Measurements from ENCODE around the gene RFNG. TPM values are rescaled to one million over a fixed set of nuclear protein-coding genes. Genes with fewer than 3 reads are reported as not detected.

RFNG gene
- total and polyA plus RNA-seq, 2 donors (not counting 1 experiment from before 2014, with no cell fraction given): 30.1 to 44.5 TPM

DNA sequence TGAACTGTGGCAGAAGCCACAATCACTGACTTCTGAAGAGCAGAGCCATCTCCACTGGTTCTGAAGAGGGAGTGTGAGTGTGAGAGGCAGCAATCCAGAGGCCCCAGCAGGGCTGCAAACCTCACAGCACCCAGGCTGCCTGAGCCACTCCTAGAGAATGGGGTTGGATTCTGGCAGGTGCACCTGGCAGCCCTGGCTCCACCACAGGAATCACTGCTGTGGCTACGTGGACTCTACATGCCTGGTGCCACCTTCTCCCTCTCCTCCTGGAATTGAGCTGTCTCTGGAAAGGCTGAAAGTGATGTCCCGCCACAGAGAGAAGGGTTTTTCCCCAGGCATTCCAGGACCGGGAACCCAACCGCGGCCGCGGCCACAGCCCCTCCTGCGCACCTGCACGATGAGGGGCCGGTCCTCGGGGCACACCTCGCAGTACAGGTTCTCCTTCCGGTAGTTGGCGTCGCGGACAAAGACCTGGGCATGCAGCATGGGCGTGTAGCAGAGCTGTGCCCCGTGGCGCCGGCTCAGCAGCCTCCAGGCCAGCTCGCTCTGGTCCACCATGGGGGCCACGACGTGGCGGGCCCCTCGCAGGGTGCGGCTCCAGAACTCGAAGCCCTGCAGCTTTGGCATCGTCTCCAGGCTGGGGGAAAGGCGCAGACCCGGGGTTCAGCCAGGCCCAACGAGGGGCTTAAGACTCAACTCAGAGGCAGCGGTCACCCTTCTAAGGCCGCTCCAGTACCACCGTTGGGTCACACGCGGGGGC, 13.0 kb upstream of the RFNG start:
- Mint-ChIP-seq H3K27ac (peak overlapping the region; percentile 53), H3K4me1 (peaks cover 15% of the 10 kb centered on the region), H3K27me3 (no peaks in the 10 kb centered on the region), H3K4me3 (peak overlapping the region; percentile 69), H3K9me3 (ENCODE audit: insufficient read depth) (no peaks in the 10 kb centered on the region)
- H3K4me3 ChIP-seq (ENCODE audit: control extremely low read depth in 1 of 5, extremely low read depth in 1 of 5, insufficient read depth in 1 of 5, low read depth in 2 of 5, low read length in 4 of 5): peak overlapping the region; percentile 18 to 76 (median 64)
- 55% methylated on average over 36 of the region's 36 CpGs for WGBS (ENCODE audit: insufficient coverage)
- CTCF ChIA-PET: interaction anchor here (1.1 to 1.3 kb wide), 2 partner anchors 27 to 41 kb away, joined by 3 to 4 read pairs; partner anchors contain the start of gene DCXR
- H2AFZ ChIP-seq (ENCODE audit: insufficient read depth, low read depth, low read length, poor library complexity, severe bottlenecking): peak overlapping the region; percentile 100
- POLR2A ChIA-PET: interaction anchor here (0.6 to 1.3 kb wide), 3 partner anchors 11 to 85 kb away, joined by 3 to 4 read pairs (median 4); partner anchors contain the start of gene DCXR
- intact Hi-C loops (cut with micrococcal nuclease): loop anchor here (1.0 kb wide), 1 partner anchor 34 kb away; the partner anchor contains the start of gene FASN
- peaks cover 0 to 20% of the 10 kb centered on the region in 2 experiments for H3K36me3 ChIP-seq (replicated peaks in 1 of 2; ENCODE audit: control extremely low read depth in 1 of 2, control insufficient read depth in 1 of 2, extremely low read depth in 1 of 2, insufficient read depth in 2 of 2, low read length in 1 of 2)
- no peaks in the 10 kb centered on the region for H3K9me3 ChIP-seq (ENCODE audit: control extremely low read depth in 1 of 3, control insufficient read depth in 2 of 3, insufficient read depth in 1 of 3, low read length in 2 of 3)
- peaks cover 8% of the 10 kb centered on the region for H4K20me1 ChIP-seq (ENCODE audit: control insufficient read depth, insufficient read depth, low read length, poor library complexity, severe bottlenecking)
- H3K27ac ChIP-seq (ENCODE audit: low read length in 2 of 2): peak overlapping the region in 1 of 2 donors; percentile 73
- peak overlapping the region; percentile 85 for H3K4me2 ChIP-seq (replicated peaks; ENCODE audit: low read depth, low read length, poor library complexity, severe bottlenecking)
- peaks cover 16 to 26% of the 10 kb centered on the region in 2 donors for H3K4me1 ChIP-seq (ENCODE audit: control insufficient read depth in 2 of 2, insufficient read depth in 2 of 2, low read length in 2 of 2)
- TF ChIP-seq, protein P1, sequence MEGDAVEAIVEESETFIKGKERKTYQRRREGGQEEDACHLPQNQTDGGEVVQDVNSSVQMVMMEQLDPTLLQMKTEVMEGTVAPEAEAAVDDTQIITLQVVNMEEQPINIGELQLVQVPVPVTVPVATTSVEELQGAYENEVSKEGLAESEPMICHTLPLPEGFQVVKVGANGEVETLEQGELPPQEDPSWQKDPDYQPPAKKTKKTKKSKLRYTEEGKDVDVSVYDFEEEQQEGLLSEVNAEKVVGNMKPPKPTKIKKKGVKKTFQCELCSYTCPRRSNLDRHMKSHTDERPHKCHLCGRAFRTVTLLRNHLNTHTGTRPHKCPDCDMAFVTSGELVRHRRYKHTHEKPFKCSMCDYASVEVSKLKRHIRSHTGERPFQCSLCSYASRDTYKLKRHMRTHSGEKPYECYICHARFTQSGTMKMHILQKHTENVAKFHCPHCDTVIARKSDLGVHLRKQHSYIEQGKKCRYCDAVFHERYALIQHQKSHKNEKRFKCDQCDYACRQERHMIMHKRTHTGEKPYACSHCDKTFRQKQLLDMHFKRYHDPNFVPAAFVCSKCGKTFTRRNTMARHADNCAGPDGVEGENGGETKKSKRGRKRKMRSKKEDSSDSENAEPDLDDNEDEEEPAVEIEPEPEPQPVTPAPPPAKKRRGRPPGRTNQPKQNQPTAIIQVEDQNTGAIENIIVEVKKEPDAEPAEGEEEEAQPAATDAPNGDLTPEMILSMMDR (IDR thresholded peaks at IDR 0.05): no peak
- no peak for TF ChIP-seq EZH2 (IDR thresholded peaks at IDR 0.05; ENCODE audit: borderline replicate concordance, insufficient read depth, low read depth, low read length, poor library complexity, severe bottlenecking)
- DNase-seq (no peak), ATAC-seq (ENCODE audit: low read depth) (no peak)
- H3K9ac ChIP-seq (ENCODE audit: low read length): peak overlapping the region; percentile 75
- peaks cover 12% of the 10 kb centered on the region for H3K79me2 ChIP-seq (ENCODE audit: control insufficient read depth, insufficient read depth, low read length)
- no peaks in the 10 kb centered on the region for H3K27me3 ChIP-seq (replicated peaks in 1 of 4; ENCODE audit: control extremely low read depth in 1 of 4, control insufficient read depth in 3 of 4, insufficient read depth in 4 of 4, low read length in 3 of 4)
